K562 (cell line): ENCODE data around the gene DNASE1L2. TPM values are rescaled to one million over a fixed set of nuclear protein-coding genes. Genes with fewer than 3 reads are reported as not detected.
A peak's percentile ranks its signal among the peaks of the same experiment; 100 is the strongest.

Source experiments
- DPF2 ChIP-seq: fragments of 450-650 bp; IDR thresholded peaks from 2 replicates; pipeline ENCODE4 v1.6.1; 2016
- ETS1 ChIP-seq: conservative IDR thresholded peaks from 2 replicates; pipeline ENCODE4 v1.6.1; 2011; ENCODE audit warnings: low read depth, mild to moderate bottlenecking, low read length; ENCODE audit not compliant: control insufficient read depth
- FOXK2 ChIP-seq, 2 experiments: fragments of 450-650 bp; IDR thresholded peaks in 1 of 2; conservative IDR thresholded peaks in 1 of 2; 2 replicates each; pipeline ENCODE4 v1.6.1; 2016; ENCODE audit warnings: low read depth in 2 of 2, mild to moderate bottlenecking in 1 of 2
- FOXP1 ChIP-seq: sonication (generic); formaldehyde crosslinking; IDR thresholded peaks from 2 replicates; pipeline ENCODE4 v1.8.0; 2022; ENCODE audit warnings: mild to moderate bottlenecking, missing genetic modification reagents
- GABPB1 ChIP-seq: sonication (generic); formaldehyde crosslinking; IDR thresholded peaks from 2 replicates; pipeline ENCODE4 v1.8.0; 2022; ENCODE audit warnings: mild to moderate bottlenecking, missing genetic modification reagents
- GTF3C2 ChIP-seq: IDR thresholded peaks from 3 replicates; pipeline ENCODE4 v1.6.1; 2011; ENCODE audit warnings: borderline replicate concordance, mild to moderate bottlenecking, moderate library complexity; ENCODE audit not compliant: insufficient read length; ENCODE audit errors: extremely low read depth
- MAFF ChIP-seq: IDR thresholded peaks from 2 replicates; pipeline ENCODE4 v1.6.1; 2012; ENCODE audit warnings: low read length, improper control_type of control experiment
- PCBP1 ChIP-seq: fragments of 200-400 bp; formaldehyde crosslinking; IDR thresholded peaks from 2 replicates; pipeline ENCODE4 v1.6.1; 2018; ENCODE audit warnings: mild to moderate bottlenecking, low read depth, low read length; ENCODE audit not compliant: poor library complexity, severe bottlenecking
- PHB ChIP-seq: fragments of 250-450 bp; sonication (Bioruptor Pico); IDR thresholded peaks from 2 replicates; pipeline ENCODE4 v1.5.0; 2021
- PML ChIP-seq: IDR thresholded peaks from 2 replicates; pipeline ENCODE4 v1.6.1; 2012; ENCODE audit warnings: low read length, inconsistent platforms
- SUPT5H ChIP-seq: fragments of 450-650 bp; IDR thresholded peaks from 2 replicates; pipeline ENCODE4 v1.6.1; 2016
- TSHZ1 ChIP-seq: fragments of 250-450 bp; sonication (Bioruptor Pico); IDR thresholded peaks from 2 replicates; pipeline ENCODE4 v1.4.0; 2020; ENCODE audit warnings: mild to moderate bottlenecking, moderate library complexity
- USF2 ChIP-seq: sonication (generic); formaldehyde crosslinking; IDR thresholded peaks from 2 replicates; pipeline ENCODE4 v1.5.0; 2020; ENCODE audit warnings: missing genetic modification reagents
- YY1 ChIP-seq, 3 experiments: IDR thresholded peaks; 2 replicates each; pipeline ENCODE4 v1.6.1; 2011; ENCODE audit warnings: low read length in 2 of 3, mild to moderate bottlenecking in 2 of 3, moderate library complexity in 2 of 3, borderline replicate concordance in 1 of 3, control low read depth in 1 of 3, low read depth in 1 of 3; ENCODE audit not compliant: insufficient read depth in 3 of 3, insufficient replicate concordance in 2 of 3, control insufficient read depth in 1 of 3, insufficient read length in 1 of 3; ENCODE audit errors: extremely low read depth in 1 of 3
- ZNF668 ChIP-seq: fragments of 250-450 bp; sonication (Bioruptor Pico); IDR thresholded peaks from 2 replicates; pipeline ENCODE4 v1.8.0; 2022; ENCODE audit warnings: mild to moderate bottlenecking, inconsistent platforms
- ZNF76 ChIP-seq: fragments of 250-450 bp; sonication (Bioruptor Pico); IDR thresholded peaks from 2 replicates; pipeline ENCODE4 v1.4.0; 2020; ENCODE audit warnings: mild to moderate bottlenecking, moderate library complexity, borderline replicate concordance
- polyA plus RNA-seq, 8 experiments: library from polyadenylated mRNA; depleted of rRNA in 4 of 8; stranded (reverse) in 5 of 8; unstranded in 3 of 8; fragments of >200 nt; fragmentation: Nextera tagmentation in 2 of 8; fragmentation: Illumina TruSeq in 1 of 8; extraction: Ambion mirVana in 2 of 8; extraction: Trizol in 1 of 8; gene quantifications; 2 replicates each; pipeline versions ENCODE4 v1.2.1 to v1.2.3, GENCODE V29; 2011 to 2014; ENCODE audit warnings: inconsistent platforms in 1 of 8, missing spikeins in 1 of 8
- total RNA-seq, 7 experiments: library from RNA; depleted of rRNA in 6 of 7; stranded (reverse); fragments of >200 nt in 6 of 7; fragmentation: Illumina TruSeq in 2 of 7; extraction: Trizol in 2 of 7; gene quantifications; 2 replicates each; pipeline versions ENCODE4 v1.2.1 to v1.2.3, GENCODE V29; 2011 to 2021; ENCODE audit warnings: low replicate concordance in 1 of 7

DNASE1L2 gene
- total and polyA plus RNA-seq, 9 of the 15 experiments (the other 6 are each of a cell fraction or from before 2014, with no cell fraction given), result 0.08 to 2.7 (median 1.7) TPM; not detected in 1

GRCh38 chr16:2205104-2205966 is 30.9 kb upstream of the DNASE1L2 start, which contains the start of gene MLST8 (continued):
- TF ChIP-seq TSHZ1 (CRISPR knock-in tag), result no peak
- peak; percentile 41; the same call in 1 of the 2 replicates for TF ChIP-seq DPF2
- TF ChIP-seq FOXK2 (conservative IDR thresholded peaks at IDR 0.05 in 1 of 2, IDR thresholded peaks at IDR 0.05 in 1 of 2; ENCODE audit: low read depth in 2 of 2), result peak in 1 of 2 experiments; percentile 99; a peak in 2 of 4 replicates
- 0 out of 2 replicates have a peak, but pooled peaks have one; percentile 46 for TF ChIP-seq FOXP1 (CRISPR knock-in tag)
- peak in 2 of 3 experiments; percentile 59 to 79 for TF ChIP-seq YY1 (IDR thresholded peaks at IDR 0.05; ENCODE audit: borderline replicate concordance in 1 of 3, control insufficient read depth in 1 of 3, extremely low read depth in 1 of 3, insufficient read depth in 3 of 3, insufficient read length in 1 of 3, insufficient replicate concordance in 2 of 3, low read depth in 1 of 3, low read length in 2 of 3)
- peak; percentile 95 for TF ChIP-seq SUPT5H
- TF ChIP-seq PCBP1, result peak; percentile 92
- no peak for TF ChIP-seq GTF3C2
- TF ChIP-seq ZNF668 (CRISPR knock-in tag), result 0 out of 2 replicates have a peak, but pooled peaks have one; percentile 48
- peak; percentile 86 for TF ChIP-seq PML
- peak; percentile 64 for TF ChIP-seq ETS1
- TF ChIP-seq GABPB1 (CRISPR knock-in tag), result peak; percentile 85
- TF ChIP-seq MAFF, result peak; percentile 16; the same call in 1 of the 2 replicates
- no peak for TF ChIP-seq PHB
- TF ChIP-seq USF2 (CRISPR knock-in tag), result no peak
- TF ChIP-seq ZNF76 (CRISPR knock-in tag), result 0 out of 2 replicates have a peak, but pooled peaks have one; percentile 23
